ENCODE results near the gene TGM2.

Gene TGM2

DNA sequence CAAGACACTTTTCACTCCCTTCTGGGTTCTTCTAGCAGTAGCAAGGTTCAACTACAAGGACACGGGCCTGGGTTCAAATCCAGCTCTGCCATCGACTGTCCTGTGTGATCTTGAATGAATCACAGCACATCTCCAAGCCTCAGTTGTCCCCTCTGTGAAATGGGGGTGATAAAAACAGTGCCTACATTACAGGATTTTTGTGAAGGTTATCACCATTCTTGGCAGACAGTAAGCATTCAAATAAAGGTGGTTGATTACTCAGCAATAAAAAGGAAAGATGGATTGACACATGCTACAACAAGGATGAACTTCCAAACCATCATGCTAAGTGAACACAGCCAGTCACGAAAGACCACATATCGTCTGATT lies 6.6 kb upstream of the TGM2 start:
- H3K4me3 ChIP-seq (ENCODE audit: low read depth, low read length) = no peak overlapping the region
- no peak for DNase-seq (ENCODE audit: low read depth)
- TF ChIP-seq MAX (IDR thresholded peaks at IDR 0.05; ENCODE audit: low read depth, low read length) = no peak
- TF ChIP-seq, protein P1, sequence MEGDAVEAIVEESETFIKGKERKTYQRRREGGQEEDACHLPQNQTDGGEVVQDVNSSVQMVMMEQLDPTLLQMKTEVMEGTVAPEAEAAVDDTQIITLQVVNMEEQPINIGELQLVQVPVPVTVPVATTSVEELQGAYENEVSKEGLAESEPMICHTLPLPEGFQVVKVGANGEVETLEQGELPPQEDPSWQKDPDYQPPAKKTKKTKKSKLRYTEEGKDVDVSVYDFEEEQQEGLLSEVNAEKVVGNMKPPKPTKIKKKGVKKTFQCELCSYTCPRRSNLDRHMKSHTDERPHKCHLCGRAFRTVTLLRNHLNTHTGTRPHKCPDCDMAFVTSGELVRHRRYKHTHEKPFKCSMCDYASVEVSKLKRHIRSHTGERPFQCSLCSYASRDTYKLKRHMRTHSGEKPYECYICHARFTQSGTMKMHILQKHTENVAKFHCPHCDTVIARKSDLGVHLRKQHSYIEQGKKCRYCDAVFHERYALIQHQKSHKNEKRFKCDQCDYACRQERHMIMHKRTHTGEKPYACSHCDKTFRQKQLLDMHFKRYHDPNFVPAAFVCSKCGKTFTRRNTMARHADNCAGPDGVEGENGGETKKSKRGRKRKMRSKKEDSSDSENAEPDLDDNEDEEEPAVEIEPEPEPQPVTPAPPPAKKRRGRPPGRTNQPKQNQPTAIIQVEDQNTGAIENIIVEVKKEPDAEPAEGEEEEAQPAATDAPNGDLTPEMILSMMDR (IDR thresholded peaks at IDR 0.05; ENCODE audit: low read depth, low read length) = no peak
- TF ChIP-seq POLR2A (IDR thresholded peaks at IDR 0.05; ENCODE audit: extremely low read depth, insufficient read length) = no peak
- TF ChIP-seq MYC (IDR thresholded peaks at IDR 0.05; ENCODE audit: low read depth, low read length) = no peak

GRCh38 chr20:38170826-38171674 lies 6.0 kb upstream of the TGM2 start:
- H3K4me3 ChIP-seq (ENCODE audit: low read depth, low read length) = no peak overlapping the region
- peak; percentile 23 for DNase-seq (ENCODE audit: low read depth)
- TF ChIP-seq, protein P1 (IDR thresholded peaks at IDR 0.05; ENCODE audit: low read depth, low read length) = no peak
- TF ChIP-seq MAX (IDR thresholded peaks at IDR 0.05; ENCODE audit: low read depth, low read length) (no peak), MYC (IDR thresholded peaks at IDR 0.05; ENCODE audit: low read depth, low read length) (no peak), POLR2A (IDR thresholded peaks at IDR 0.05; ENCODE audit: extremely low read depth, insufficient read length) (no peak)

DNA sequence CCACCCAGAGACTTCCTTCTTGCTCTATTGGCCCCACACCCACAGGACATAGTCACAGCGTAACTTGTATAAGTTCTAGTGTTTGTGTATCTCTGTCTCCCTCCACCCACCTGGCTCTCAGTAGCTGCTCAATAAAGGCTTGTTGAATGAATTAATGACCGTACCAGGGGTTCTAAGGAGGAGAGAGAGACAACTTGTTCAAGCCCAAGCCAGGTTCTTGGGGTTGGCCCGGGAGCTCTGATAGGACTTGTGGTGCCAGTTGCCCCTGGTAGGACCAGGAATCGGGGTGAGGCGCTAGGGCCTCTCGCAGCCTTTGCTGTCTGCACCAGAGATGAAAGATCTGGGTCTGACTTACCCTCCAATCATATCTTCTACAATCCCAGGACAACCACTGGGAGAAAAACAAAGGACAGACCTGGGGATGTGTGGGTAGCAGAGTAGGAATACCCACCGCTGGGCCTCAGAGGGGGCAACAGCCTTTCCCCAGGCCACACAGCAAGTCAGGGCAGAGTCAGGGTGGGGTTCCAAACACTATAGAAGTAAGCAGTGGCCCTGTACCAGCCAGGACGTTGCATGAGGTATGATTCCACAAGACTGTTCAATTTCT lies 5.3 kb upstream of the TGM2 start:
- H3K4me3 ChIP-seq (ENCODE audit: low read depth, low read length) = no peak overlapping the region

DNA sequence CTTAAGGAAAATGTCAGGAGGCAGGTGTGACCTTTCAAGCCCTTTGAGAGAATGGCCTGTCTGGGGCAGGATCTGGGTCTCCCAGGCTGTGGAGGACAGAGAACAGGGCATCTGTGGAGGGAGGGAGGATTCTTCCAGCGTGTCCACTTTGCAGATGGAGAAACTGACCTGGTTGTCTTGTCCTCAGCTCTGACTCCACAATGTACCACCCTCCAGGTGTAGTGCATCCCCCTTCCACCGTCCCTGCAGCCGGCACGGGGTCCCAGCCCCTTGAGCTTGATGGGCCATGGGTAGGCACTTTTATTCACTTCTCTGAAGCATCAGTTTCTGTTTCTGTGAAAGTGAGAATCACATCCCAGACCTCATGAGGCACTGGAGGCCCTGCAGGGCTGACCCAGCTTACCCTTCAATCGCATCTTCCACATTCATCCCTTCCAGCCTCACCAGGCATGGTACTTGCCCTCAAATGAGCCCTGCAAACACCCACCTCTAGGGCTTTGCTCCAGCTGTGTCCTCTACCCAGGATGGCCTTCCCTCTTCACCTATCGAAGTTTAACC lies 4.6 kb upstream of the TGM2 start:
- no peak for TF ChIP-seq MAX (IDR thresholded peaks at IDR 0.05; ENCODE audit: low read depth, low read length)
- no peak for TF ChIP-seq MYC (IDR thresholded peaks at IDR 0.05; ENCODE audit: low read depth, low read length)
- TF ChIP-seq POLR2A (IDR thresholded peaks at IDR 0.05; ENCODE audit: extremely low read depth, insufficient read length) = no peak

More for the DNA sequence above, 5.3 kb upstream of the TGM2 start:
- TF ChIP-seq, protein P1 (IDR thresholded peaks at IDR 0.05; ENCODE audit: low read depth, low read length) = no peak
- TF ChIP-seq MYC (IDR thresholded peaks at IDR 0.05; ENCODE audit: low read depth, low read length) (no peak), MAX (IDR thresholded peaks at IDR 0.05; ENCODE audit: low read depth, low read length) (no peak), POLR2A (IDR thresholded peaks at IDR 0.05; ENCODE audit: extremely low read depth, insufficient read length) (no peak)
- DNase-seq (ENCODE audit: low read depth) = no peak

GRCh38 chr20:38168791-38169589 lies 3.9 kb upstream of the TGM2 start:
- TF ChIP-seq, protein P1 (IDR thresholded peaks at IDR 0.05; ENCODE audit: low read depth, low read length) = no peak
- TF ChIP-seq MAX (IDR thresholded peaks at IDR 0.05; ENCODE audit: low read depth, low read length) = no peak
- no peak for TF ChIP-seq MYC (IDR thresholded peaks at IDR 0.05; ENCODE audit: low read depth, low read length)
- TF ChIP-seq POLR2A (IDR thresholded peaks at IDR 0.05; ENCODE audit: extremely low read depth, insufficient read length) = no peak
- no peak overlapping the region for H3K4me3 ChIP-seq (ENCODE audit: low read depth, low read length)
- DNase-seq (ENCODE audit: low read depth) = peak; percentile 55

More for the DNA sequence above, 4.6 kb upstream of the TGM2 start:
- no peak overlapping the region for H3K4me3 ChIP-seq (ENCODE audit: low read depth, low read length)
- no peak for DNase-seq (ENCODE audit: low read depth)

All from NB4 (cell line).